DMS 273 (cell line): ENCODE results near the gene SH3PXD2B.

Source experiments
- DNase-seq: peaks from one replicate; lab custom pipeline; 2025; ENCODE audit not compliant: unreplicated experiment; lab: John Stamatoyannopoulos, UW

Gene SH3PXD2B

DNA sequence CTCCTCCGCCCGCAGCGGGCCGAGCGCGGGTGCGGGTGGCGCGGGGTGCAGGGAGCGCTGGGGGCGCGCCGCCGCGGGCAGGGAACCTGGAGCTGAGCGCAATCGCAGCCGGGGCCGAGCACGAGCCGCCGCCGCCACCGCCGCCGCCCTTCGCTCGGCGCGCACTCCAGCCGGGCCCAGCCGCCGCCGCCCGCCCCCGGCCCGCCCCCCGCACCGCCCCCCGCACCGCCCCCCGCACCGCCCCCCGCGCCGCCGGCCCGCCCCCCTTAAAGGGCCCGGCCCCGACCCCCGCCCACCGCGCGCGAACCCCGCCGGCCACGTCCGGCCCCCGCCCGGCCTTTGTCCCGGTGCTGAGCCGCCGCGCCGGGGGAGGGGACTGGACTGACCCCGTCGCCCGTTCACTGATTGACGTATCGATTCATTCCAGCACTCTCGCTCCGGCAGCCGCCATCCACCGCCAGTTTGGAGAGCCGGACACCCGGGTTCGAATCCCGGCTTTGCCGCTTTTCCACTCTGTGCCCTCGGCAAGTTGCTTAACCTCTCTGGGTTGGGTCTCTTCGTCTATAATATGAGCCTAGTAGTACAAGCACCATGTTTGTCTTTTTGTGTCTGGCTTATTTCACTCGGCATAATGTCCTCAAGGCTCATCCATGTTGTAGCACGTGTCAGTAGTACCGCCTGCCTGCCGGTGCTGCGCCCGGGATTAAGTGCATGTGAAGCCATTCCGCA is at the start of gene SH3PXD2B:
TSS of gene SH3PXD2B (minus strand) at position 168 of the 729 bp plus-strand sequence. CDS start 173 bp downstream, outside the sequence.
- DNase-seq, result peak; percentile 85

DNA sequence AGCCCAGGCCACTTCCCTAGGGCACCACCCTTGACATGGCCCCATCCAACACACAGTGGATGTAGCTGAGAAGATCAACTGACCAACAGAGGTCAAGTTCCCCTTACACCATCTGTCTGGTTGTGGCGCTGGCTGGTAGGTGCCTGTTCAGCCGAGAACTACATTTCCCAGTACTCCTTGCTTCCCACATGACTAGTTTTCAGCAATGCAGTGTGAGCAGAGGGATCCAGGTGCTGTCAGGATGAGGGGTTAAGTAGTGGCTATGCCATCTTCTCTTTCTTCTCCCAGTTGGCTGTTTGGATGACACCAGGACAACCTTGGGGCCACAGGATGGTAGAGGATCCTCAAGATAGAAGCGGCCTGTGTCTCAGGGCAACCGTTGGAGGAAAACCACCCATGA is 48.6 kb upstream of the SH3PXD2B start:
- DNase-seq, result peak; percentile 54

DNA sequence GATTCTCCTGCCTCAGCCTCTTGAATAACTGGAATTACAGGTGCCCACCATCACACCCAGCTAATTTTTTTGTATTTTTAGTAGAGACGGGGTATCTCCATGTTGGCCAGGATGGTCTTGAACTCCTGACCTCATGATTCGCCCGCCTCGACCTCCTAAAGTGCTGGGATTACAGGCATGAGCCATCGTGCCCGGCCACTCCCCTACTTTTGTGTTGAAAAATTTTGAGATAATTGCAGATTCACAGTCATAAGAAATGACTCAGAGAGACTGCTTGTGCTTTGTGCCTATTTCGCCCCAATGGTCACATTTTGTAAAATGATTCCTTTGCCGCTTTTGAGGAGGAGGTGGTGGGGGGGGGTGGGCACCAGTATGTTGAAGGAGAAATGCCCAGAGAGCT is 48.1 kb upstream of the SH3PXD2B start:
- no peak for DNase-seq

DNA sequence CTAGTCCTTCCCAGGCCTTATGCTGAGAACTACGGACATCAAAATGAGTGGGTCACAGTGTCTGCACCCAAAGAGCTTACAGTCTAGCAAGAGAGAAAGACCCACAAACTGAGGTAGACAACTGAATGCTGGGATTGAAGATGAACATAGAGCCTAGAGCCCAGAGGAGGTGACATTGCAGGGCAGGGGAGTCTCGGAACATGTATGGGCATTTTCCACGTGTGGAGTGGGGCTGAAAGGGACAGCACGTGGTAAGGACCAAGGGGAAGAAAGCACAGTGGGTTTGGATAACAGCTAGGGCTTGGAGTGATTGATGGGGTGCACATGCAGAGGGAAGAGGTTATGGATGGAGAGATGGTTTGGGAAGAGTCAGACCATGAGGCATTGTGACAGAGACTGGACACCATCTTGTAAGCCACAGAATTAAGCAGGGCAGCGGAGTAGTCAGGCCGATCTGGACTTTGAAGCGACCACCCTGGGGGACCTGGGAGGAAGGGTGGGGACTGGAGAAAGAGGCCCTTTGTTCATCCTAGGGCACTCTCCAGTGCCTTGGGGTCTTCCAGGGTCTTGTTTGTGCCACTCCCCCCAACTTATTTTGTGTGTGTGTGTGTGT is 47.5 kb upstream of the SH3PXD2B start:
- no peak for DNase-seq

DNA sequence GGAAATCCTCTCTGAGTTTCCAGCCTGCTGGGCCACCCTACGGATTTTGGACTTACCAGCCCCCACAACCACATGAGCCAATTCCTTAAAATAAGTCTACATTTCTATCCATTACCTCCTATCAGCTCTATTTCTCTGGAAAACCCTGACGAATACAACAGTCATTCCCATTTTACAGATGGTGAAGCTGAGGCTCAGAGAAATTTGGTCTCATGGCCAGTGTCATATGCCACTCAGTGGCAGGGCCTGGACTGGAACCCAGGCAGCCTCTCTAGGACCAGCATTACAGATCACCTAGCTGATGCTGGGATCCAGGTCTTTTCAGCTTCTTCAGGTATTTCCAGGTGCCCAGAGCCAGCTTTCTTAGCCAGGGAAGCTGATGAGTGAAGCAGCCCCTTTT is 45.0 kb upstream of the SH3PXD2B start:
- DNase-seq, result no peak

DNA sequence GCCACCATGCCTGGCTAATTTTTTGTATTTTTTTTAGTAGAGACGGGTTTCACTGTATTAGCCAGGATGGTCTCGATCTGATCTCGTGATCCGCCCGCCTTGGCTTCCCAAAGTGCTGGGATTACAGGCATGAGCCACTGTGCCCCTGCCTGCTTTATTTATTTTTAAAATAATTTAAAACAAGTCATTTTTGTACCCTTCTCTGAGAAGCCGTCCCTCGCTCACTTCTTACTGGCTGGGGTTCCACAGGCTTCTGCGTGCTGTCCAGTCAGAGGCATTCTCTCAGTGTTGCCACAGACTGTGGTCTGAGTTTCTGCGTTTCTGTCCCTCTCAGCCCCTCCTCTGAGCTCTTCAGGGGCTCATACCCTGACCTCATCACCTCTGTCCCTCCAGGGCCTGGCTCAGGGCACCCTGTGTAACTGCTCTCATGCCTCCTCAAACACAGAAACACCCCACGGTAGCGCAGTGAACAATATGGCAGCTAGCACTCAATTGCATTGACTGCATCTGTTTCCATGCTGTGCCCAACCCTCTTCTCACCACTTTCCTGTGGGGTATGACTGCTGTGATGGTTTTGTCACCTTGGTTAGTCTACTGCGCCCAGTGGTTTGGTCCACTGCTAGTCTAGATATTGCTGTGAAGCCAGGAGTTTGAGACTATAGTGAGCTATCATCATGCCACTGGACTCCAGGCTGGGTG is 44.3 kb upstream of the SH3PXD2B start:
- no peak for DNase-seq

DNA sequence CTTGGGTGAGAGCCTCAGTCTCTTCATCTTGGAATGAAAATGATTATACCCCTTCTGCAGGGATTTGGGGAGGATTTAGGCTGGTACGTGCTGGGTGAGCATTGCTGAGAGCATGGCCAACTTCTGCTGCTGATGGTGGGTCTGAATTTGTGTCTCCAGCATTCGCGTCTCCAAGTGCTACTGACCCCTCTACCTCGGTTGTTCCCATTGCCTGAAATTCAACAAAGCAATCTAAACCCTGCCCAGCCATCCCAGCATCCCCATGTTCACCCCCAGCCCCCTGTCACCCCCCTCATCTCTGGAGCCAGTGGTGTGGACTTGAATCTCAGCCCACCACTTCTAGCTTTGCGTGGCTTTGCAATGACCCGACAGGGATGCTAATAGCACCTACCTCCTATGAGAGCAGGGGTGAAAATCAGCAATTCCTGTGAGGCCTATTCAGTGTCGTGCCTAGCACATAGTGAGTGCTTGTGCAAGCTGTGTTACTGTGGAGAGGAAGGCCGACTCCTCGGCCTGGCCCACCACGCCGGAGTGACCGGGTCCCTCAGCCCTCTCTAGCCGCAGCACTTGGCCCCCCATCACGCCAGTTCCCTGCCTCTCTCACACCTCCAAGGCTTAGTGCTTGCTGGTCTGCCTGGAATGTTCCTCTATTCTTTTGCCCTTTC is 43.4 kb upstream of the SH3PXD2B start:
- no peak for DNase-seq

DNA sequence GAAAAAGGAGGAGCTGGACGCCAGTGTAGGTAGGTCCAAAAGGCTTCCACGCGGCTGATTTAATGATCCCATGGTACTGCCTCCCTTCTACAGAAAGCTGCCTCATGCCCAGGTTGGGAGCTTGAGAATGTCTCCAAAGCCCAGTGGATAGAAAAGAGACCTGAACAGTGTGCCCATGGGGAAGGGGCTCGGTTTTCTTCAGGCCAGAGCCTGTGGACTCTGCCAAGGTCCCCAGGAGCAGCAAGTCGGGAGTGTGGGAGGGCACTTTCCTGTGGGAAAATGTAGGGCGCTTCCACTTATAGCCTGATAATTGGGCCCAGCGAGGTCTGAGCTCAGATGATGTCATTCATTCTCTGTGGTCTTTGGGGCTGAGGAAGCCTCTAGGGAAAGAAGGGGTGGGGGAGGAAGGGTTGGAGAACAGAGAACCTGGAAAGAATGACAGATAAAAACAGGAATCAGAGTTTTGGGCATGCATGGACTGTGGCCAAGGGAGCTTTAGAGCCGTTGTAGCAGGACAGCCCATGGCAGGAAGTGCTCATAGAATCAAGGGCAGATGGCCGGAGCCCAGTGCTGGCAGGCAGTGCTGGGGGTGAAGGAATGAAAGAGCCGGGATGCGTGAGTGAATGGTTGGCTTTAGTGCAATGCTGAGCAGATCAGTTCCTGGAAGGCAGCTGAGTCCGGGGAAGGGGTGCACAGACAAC is 42.5 kb upstream of the SH3PXD2B start:
- DNase-seq, result peak; percentile 57

DNA sequence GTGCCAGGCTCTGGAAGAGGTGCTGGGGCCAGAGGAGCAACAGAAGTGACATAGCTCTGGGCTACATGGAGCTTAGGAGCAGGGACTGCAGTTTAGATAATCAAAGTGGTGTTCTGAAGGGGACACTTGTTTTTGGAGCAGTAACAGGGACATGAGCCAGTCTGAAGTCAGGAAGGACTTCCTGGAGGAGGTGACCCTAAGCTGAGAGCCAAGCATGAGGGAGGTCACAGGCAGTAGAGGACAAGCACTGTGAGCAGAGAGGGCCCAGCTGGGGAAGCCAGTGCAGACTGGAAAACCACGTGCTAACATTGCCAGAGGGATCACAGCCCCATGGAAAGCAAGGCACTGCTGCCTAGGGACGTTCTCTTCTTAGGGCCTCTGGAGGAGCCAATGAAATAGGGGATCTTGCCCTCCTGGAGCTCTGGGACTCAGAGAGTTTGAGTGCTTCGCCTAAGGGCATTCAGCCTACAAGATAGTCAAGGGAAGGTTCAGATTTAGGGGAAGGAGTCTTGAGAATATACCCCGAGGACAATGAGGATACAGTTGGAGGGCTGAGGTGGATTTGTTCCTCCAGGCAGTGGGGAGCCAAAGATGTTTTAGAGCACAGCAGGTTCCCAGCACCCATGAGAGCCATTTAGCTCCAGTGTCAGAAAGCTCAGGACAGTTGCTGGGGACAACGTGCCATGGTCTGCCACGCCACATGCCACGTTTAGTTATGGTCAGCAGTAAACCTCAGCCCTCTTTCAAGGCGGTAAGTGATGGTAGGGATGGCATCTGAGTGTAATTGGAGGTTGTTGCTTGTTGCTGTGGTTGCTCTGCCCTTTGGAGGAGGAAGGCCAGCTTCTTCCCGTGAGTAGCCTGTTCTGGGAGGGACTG is 40.5 kb upstream of the SH3PXD2B start:
- DNase-seq, result no peak

DNA sequence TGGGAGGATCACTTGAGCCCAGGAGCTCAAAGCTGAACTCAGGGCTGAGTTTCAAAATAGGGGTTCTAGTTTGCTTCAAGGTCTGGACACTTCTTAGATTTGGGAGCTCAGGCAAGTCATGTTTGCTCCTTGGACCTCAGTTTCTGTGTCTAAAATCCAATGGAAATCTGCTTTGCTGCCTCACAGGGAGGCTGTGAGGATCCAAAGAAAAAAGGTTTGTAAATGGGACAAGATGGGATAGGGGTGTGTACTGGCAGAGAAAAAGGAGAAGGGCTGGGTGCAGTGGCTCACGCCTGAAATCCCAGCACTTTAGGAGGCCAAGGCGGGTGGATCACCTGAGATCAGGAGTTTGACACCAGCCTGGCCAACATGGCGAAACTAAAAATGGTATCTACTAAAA is 39.6 kb upstream of the SH3PXD2B start:
- no peak for DNase-seq

DNA sequence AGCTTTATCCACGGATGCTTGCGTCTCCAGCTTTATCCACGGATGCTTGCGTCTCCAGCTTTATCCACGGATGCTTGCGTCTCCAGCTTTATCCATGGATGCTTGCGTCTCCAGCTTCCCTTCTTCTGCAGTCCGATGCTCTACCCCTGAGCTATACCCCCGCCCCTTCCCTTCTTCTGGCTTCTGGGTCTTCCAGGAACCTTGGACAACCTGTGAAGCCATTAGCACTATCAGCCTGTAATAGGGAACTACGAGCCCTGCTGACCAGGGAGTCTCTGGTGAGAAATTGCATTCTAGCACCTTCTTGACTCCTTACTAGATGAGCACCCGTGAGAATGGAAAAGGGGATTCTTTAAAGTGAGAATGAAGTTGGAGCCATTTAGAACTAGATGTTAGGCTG is 39.1 kb upstream of the SH3PXD2B start:
- DNase-seq, result no peak

DNA sequence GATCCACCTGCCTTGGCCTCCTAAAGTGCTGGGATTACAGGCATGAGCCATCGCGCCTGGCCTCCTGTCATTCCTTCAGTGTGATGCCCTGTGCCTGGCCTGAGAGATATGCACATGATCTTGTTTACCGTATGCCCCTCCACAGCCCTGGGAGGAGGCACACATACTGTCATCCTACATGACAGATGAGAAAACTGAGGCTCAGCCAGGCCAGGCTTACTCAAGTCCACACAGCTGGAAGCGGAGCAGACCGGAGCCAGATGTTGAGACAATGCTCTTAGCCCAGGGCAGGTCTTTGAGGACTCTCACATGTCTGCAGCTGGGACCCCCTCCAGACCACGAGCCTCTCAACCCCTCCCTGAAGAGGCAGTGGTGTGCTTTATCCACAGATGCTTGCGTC is 38.7 kb upstream of the SH3PXD2B start:
- no peak for DNase-seq

DNA sequence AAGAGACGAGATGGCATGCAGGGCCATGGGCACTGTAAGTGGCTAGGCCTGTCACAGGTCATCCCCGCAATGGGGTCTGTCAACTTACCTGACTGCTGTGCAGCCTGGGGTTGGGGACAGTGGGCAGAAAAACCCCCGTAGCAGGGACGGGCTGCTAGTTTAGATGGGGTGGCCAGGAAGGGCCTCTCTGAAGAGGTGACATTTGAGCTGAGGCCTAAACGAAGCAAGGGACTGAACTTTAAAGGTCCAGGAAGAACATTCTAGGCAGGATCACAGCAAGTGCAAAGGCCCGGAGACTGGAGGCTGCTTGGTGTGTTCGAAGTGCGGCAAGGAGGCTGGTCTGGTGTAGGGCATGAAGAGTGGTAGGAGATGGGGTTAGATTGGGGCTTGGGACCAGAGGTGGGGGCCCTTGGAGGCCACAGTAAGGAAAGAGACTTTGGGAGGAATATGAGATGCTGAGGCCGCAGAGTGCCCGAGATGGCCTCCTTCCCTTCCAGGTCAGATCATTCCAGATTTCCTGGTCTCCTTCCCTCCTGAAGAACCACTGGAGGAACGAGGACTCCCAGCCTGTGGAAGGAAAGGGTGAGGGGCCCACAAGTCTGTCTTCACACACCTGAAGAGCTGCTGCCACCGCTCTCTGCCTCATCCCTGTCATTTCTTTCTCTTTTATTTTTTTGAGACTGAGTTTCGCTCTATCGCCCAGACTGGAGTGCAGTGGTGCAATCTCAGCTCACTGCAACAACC is 37.9 kb upstream of the SH3PXD2B start:
- DNase-seq, result no peak

DNA sequence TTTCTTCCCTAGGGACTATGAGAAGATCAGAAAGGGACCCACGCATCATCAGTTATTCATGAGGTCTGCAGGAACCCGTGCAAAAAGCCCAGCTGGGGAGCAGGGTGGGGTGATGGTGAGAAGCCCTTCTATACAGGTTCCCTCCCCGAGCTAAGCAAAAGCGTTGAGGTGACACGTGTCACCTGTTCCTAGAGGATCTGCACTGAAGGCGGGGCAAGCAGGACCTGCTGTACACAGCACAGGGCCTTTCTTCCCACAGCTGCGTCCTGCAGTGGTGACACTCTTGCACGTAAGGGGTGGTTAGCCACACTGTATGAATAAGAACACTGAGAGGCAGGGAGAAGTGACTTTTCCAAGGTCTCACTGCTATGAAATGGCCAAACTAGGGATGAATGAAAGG is 37.2 kb upstream of the SH3PXD2B start:
- DNase-seq, result no peak

DNA sequence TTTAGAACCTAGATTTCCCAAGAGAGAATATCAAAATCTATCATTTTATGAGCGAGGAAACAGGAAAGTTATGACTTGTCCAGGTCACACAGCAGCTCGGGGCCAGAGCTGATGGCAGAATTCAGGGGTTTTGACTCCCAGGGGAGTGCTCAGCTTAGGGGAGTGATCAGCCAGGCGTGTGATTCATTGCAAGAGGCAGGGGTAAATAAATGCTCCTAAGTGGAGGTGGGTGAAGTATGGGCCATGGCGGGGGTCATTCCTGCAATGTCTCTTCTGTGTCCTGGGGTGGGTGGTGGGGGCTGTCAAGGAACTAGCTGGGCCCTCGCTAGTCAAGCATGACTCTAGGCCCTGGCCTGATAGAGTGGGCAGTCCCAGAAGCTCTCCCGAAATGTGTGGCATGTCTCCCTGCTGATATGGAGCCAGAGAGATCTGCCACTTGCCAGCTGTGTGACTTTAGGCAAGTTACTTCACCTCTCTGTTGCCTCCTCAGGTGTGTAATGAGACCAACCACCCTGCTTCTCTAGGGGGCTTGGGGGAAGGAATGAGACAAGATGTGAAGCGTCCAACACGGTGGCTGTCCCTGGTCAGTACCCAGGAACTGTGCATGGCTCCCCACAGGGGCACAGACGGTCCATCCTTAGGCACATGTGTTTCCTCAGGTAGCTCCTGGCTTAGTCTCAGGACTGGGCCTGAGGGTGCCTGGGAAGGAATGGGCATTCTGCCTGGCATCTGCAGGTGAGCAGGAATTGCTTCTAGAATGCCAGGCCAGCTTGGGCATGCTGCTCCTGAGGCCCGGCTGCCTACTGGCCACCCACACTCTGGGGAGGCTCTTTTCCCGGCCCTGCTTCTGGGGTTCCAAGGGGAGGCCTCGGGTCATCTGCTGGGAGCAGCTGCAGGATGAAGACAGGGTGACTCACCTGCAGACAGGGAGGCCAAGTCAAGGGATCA is 36.5 kb upstream of the SH3PXD2B start:
- no peak for DNase-seq

DNA sequence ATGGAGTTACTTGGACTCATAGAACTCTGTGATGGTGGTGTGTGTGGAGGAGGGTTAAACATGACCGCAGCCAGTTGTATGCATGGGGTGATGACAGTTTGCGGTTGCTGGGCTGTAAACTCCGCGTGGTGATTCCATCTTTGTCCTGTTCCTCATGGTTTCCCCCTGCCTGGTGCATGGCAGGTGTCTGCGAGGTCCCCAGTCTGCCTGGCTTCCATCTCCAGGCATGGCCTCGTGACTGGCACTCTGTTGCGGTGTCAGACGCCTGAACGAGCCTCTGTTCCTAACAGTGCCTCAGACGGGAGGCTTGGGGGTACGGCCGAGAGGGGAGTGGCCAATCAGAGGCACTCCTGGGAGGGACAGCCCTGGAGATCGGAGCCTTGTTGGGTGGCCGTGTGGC is 33.9 kb upstream of the SH3PXD2B start:
- no peak for DNase-seq

DNA sequence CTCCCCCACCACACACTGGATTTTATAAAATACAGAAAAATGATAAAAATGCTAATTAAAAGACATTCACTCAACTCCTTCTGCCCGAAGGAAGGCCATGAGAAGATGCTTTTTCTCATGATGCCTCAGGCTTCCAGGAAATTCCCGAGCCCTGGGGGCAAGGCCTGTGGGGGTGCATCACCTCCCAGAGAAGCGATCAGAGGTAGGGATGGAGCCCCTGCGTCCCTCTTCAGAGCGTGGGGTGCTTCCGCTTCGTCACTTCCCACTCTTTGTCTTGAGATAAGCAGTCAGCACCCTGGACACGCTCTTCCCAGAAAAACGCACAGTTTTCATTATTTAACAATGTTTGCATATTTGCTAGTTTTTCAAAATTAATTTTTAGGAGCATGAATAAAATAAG is 33.3 kb upstream of the SH3PXD2B start:
- DNase-seq, result no peak

DNA sequence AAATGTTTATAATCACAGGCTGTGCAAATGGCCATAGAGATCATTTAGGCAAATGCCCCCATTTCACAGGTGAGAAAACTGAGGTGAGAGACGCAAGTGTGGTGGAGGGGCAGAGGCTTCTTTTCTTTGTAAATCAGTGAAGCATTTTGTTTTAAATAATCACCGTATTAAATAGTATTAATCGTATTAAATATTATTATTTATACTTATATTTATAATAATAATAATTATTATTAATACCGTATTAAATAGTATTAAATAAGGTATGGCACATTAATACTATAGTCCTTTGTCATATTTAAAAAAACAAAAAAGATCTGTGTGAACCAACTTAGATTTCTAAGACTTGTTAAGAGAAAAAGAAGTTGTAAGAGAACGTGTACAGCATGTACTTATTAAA is 32.6 kb upstream of the SH3PXD2B start:
- DNase-seq, result no peak
